SK-MEL-5 (cell line): ENCODE data around the gene LIN37. TPM values are rescaled to one million over a fixed set of nuclear protein-coding genes. Genes with fewer than 3 reads are reported as not detected.
"Not testable (repeated sequence)": the region's sequence is repeated elsewhere in the genome, so short reads cannot be mapped to it uniquely, and the experiment has no call there.

Experiments
- DNase-seq: peaks from one replicate; pipeline ENCODE4 v3.0.0-alpha.2; 2016; ENCODE audit warnings: low read depth, low spot score
- in situ Hi-C: cut with HindIII; loops from 2 replicates; pipeline ENCODE4 v1.10.0; 2016; ENCODE audit warnings: low sequenced_read_pairs, high pct_unique_total_duplicates, low pct_unique_long_range_greater_than_20kb
- total RNA-seq: library from RNA; depleted of rRNA; stranded (reverse); fragments of >200 nt; shearing (Covaris generic); gene quantifications from 2 replicates; pipeline ENCODE4 v1.2.3, GENCODE V29; 2014; rRNA removed

The LIN37 gene
- total RNA-seq, 1 experiment from 2014 or later = 5.3 TPM

DNA sequence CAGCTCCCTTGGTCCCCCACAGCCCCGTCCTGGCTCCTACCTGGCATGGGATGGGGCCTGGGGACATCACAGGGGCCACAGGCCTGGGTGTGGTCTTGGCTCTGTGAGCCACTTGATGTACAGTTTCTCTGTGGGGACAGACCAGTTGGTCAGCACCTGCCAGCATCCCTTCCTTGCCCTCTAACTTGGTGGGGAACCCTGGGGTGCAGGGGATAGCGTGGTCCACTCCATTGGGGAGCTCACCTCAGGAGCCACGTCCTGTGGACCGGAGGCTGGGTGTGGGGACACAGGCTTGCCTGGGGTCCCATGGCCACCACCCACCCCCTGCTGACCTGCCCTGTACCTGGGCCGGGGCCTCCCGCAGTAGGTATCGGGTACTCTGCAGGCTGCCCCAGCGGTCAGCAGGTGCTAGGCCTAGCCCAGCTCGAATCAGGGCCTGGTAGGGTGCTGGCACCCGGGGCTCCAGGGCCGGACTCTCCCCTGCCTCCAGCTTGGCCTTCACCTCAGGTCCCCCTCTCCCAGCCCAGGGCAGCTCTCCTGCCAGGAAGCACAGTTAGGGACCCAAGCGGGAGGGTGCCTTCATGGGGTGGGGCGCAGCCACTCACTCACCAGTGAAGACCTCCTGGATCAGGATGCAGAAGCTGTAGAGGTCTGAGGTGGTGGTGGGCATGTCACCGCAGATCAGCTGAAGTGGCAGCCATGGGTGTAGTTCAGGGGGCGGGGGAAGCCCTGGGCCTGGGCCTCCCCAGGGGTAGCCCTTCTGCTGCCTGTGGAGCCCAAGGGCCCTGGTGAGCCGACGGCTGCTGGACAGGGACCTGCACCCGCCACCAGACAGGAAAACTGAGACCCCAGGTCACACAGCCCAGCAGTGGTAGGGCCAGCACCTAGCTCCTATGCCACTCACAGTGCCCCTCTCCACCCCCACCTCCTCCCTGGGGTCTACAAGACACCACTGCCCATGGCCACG lies 41.9 kb downstream of the LIN37 start:
- in situ Hi-C loops = no loop called here
- DNase-seq = no peak

DNA sequence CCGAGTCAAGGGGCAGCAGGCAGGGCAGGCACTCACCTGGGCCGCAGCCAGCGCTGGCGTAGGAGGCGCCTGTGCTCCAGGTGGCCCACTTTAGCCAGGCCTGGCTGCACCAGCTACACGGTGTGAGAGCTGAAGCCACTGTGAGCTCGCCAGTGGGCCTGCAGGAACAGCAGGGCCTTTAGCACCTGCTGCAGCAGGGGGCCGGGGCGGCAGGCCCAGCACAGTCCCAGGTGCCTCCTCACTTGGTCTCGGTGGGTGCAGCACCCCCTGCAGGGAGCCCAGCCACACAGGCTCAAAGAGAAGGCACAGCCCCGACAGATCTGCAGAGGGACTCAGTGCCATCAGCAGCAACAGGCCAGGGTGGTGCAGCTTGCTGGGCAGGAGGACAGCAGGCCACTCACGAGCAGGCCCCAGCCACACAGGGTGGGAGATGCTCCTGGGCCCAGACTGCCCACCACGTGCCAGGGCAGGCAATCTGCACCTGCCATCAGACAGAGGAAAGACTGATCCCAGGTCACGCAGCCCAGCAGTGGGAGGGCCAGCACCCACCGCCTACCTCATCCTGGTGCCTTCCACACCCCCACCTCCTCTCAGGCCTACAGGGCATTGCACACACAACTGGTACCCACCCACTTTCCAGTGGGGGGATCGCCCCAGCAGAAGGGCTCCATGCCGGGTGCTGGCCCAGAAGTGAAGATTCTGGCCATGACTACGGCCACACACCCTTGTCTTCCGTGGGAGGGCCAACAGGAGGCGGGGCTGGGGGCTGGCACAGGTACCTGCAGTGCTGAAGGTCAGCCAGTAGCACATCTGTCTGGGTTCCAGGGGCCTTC lies 42.8 kb downstream of the LIN37 start:
- in situ Hi-C loops = no loop called here
- no peak for DNase-seq

DNA sequence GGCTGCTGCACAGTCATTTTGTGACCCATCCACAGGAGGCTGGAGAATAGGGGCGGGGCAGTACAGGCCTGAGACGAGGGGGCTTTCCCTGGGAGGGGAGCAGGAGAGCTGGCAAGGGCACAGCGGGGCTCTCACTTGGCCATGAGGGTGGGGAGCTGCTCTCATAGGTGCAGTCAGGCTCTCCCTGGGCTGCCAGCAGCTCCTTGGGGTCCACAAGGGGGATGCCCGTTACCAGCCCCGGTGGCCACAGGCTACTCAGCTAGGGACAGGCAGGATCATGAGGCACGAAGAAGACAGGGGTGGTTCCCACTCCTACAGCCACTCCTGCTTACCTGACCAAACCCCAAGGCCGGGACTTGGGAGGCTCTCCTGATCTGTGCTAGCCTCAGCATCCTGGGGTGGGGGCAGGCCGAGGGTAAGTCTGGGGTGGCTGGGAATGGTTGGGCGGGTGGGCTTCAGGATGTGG lies 43.5 kb downstream of the LIN37 start:
- DNase-seq = no peak
- in situ Hi-C loops = no loop called here

DNA sequence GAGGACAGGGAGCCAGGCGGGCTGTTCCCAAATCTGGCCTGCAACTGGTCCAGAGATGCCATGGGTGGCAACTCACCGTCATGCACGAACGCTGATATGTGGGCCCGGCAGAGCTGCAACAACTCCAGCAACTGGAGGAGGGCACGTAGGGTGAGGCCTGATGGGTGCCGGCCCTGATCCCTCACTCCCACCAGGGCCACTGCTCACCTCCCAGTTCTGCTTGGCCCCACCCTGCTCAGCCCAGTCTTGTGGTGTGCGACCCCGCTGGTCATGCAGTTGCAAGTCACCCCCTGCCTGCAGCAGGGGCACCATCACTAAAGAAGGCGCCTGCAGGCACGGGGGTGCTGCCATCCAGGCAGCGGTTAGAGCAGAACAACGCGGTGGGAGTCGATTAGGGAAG lies 43.9 kb downstream of the LIN37 start:
- in situ Hi-C loops = no loop called here
- no peak for DNase-seq

DNA sequence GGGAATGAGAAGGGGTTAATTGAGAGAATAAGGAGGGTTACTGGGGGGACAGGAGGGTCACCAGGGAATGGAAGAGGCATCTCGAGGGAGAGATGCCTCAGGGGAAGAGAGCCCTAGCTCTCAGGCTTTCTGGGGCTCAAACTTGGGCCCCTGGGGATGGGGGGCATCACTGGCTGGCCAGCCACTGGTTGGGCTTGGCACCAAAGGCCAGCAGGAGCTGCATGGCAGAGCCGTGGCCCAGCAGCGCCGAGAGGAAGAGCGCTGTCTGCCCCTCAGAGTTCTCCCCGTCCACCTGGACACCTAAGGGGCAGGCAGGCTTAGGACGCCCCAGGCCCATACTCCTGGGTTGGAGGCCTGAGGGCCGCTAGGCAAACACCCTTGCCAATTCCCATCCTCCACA lies 44.5 kb downstream of the LIN37 start:
- in situ Hi-C loops = no loop called here
- DNase-seq = no peak

DNA sequence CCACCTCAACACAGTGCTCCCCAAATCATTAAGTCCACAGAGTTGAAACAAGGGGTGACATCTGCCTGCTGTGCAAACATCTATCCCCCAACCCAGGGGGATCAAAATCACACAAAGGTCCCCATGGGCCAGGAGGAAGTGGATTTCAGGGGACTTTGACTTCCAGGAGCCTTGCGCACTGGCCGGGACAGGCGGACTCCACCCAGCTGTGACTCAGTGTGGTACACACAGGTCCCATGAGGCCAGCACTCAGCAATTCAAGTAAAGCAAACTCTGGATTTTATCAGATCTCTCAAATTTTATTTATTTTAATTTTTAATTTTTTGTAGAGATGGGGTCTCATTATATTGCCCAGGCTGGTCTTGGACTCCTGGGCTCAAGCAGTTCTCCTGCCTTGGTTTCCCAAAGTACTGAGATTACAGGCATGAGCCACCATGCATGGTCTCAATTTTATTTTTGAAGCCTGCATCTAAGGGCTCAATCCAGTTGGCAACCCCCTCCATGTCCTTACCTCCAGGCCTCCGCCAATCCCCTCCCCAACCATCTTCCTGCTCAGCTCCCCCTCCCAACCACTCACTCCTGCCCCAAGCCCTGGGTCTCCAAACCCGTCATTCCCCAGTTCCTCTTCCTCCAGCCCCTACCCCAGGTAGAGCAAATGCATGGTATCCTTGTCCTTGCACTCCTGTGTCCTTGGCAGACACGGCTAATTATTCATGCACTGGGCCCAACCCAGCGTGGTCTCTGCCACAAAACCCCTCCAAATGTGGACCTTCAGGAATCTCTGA lies 45.2 kb downstream of the LIN37 start:
- in situ Hi-C loops = no loop called here
- no peak for DNase-seq

DNA sequence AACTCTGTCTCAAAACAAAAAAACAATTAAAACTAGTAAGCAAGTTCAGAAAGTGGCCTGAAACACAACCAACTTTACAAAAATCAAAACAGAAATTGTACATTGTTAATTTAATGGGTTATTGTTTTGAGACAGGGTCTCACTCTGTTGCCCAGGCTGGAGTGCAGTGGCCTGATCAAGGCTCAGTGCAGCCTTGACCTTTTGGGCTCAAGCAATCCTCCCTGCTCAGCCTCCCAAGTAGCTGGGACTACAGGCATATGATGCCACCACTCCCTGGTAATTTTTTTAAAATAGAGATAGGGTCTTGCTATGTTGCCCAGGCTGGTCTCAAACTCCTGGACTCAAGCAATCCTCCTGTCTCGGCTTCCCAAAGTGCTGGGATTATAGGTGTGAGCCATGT lies 47.2 kb downstream of the LIN37 start:
- in situ Hi-C loops, DNase-seq: not testable (repeated sequence)

DNA sequence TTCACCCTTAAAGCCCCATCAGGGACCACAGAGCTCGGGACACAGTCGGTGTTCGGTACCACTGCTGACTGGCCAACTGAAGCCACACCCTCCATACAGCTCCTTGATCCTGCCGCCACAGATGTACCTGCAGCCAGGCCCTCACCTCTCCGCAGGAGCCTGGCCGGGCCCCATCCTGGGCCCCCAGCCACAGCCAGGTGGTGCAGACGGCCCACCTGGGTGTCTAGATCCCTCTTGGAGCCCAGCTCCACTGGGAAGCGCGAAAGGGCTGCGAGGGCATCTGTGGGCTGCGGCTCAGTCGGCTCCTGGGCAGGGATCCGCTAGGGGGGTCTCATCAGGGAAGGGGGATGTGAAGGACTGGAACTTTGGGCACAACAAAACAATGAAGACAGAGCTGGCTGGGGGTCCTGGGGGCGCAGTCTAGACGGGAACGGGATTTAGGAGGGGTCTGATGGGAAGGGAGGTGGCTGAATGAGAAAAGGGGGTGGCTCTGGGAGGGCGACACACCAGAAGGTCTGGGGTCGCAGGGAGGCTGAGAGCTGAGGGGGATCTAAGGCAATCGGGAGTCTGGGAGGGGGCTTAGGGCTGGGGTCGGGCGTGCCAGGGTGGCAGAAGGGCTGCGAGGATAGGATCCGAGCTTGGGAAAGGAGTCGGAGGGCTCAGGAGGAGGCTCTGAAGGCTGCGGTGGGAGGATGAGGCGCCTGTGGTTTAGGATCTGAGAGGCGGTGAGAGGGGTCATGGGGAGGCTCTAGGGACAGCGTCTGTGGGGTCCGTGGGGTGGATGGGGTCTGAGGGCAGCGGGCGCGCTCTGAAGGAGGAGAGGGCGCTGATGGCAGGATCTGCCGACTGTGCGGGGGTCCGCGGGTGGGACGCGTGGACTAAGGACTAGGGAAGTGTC lies 48.5 kb downstream of the LIN37 start:
- in situ Hi-C loops = no loop called here
- DNase-seq = no peak

DNA sequence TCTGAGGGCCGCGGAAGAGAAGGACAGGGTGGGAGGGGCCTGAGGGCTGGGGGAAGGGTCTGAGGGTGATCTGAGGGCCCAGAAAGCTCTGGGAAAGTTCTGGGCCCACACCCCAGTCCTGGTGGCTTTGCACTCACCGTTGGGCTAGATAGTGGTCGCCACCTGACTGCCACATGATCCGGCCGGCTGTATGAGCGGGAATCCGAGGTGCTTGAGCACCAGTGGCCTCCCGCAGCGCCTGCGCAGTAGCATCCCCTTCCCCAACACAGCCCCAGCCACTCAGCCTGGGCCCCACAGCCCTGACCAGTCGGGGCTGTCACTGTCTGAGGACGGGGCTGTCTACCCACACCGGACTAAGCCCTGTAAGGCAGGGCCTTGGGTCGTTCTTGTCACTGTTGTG lies 49.3 kb downstream of the LIN37 start:
- in situ Hi-C loops = no loop called here
- DNase-seq = no peak

DNA sequence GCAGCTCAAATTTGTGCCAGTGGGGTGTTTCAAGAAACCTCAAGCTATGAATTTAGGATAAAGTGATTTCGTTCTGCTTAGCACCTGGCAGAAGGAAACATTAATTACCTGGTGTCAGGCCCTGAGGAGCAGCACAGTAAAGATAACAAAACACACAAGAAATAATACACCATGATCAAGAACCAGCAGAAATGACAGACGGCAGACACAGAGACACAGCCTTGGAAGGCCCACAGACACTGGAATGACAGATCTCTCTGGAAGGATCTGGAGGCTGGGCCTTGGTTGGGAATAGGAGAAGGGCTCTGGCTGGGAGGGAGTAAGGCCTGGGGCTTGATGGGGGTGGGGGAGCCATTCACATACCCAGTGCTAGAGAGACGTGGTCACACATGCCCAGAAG lies 53.5 kb downstream of the LIN37 start:
- no peak for DNase-seq
- in situ Hi-C loops = no loop called here

Other genes with a start within 250 kb of the LIN37 start
- gene DMKN, start 234.9 kb upstream of the LIN37 start, total RNA-seq = 16.7 and 23.0 TPM in 2 replicates
- 0.11 TPM in 1 of 2 replicates, not detected in the other for gene SBSN, start 220.3 kb upstream of the LIN37 start, total RNA-seq
- gene GAPDHS, start 215.1 kb upstream of the LIN37 start, total RNA-seq = 3.2 and 3.6 TPM in 2 replicates
- 582 and 591 TPM in 2 replicates for gene TMEM147, start 202.9 kb upstream of the LIN37 start, total RNA-seq
- not detected in 2 replicates for gene ATP4A, start 184.9 kb upstream of the LIN37 start, total RNA-seq
- not detected in 2 replicates for gene PMIS2, start 162.4 kb upstream of the LIN37 start, total RNA-seq
- gene HAUS5, start 135.8 kb upstream of the LIN37 start, total RNA-seq = 9.2 and 11.1 TPM in 2 replicates
- gene RBM42, start 119.5 kb upstream of the LIN37 start, total RNA-seq = 54.5 and 58.2 TPM in 2 replicates
- 0.40 TPM in 1 of 2 replicates, not detected in the other for gene ETV2, start 106.8 kb upstream of the LIN37 start, total RNA-seq
- 568 and 619 TPM in 2 replicates for gene COX6B1, start 100.3 kb upstream of the LIN37 start, total RNA-seq
- not detected in 2 replicates for gene UPK1A, start 82.1 kb upstream of the LIN37 start, total RNA-seq
- gene ZBTB32, start 44.0 kb upstream of the LIN37 start, total RNA-seq = not detected in 2 replicates
- gene KMT2B, start 30.6 kb upstream of the LIN37 start, total RNA-seq = 3.7 and 5.9 TPM in 2 replicates
- 1.5 and 6.9 TPM in 2 replicates for gene IGFLR1, start 6.1 kb upstream of the LIN37 start, total RNA-seq
- 6.0 and 6.9 TPM in 2 replicates for gene U2AF1L4, start 3.2 kb upstream of the LIN37 start, total RNA-seq
- 51.5 and 56.0 TPM in 2 replicates for gene PSENEN, start 2.9 kb upstream of the LIN37 start, total RNA-seq
- not detected in 2 replicates for gene HSPB6, start 8.5 kb downstream of the LIN37 start, total RNA-seq
- 1.3 and 1.7 TPM in 2 replicates for gene PROSER3, start 9.6 kb downstream of the LIN37 start, total RNA-seq
- 0.83 and 0.87 TPM in 2 replicates for gene ARHGAP33, start 27.0 kb downstream of the LIN37 start, total RNA-seq
- not detected in 2 replicates for gene PRODH2, start 64.3 kb downstream of the LIN37 start, total RNA-seq
- not detected in 2 replicates for gene NPHS1, start 103.9 kb downstream of the LIN37 start, total RNA-seq
- 1.7 and 2.4 TPM in 2 replicates for gene KIRREL2, start 108.3 kb downstream of the LIN37 start, total RNA-seq
- 9.2 and 13.5 TPM in 2 replicates for gene APLP1, start 120.0 kb downstream of the LIN37 start, total RNA-seq
- gene NFKBID, start 152.0 kb downstream of the LIN37 start, total RNA-seq = 1.1 and 1.9 TPM in 2 replicates
- not detected in 2 replicates for gene HCST, start 154.0 kb downstream of the LIN37 start, total RNA-seq
- gene TYROBP, start 159.7 kb downstream of the LIN37 start, total RNA-seq = not detected in 2 replicates
- gene LRFN3, start 187.8 kb downstream of the LIN37 start, total RNA-seq = 1.8 and 3.3 TPM in 2 replicates
- gene SDHAF1, start 246.6 kb downstream of the LIN37 start, total RNA-seq = 13.3 and 14.1 TPM in 2 replicates